NCI-H510A treated with DMSO at 0.1 percent for 48 hours (cell line): ENCODE measurements around the gene CACNA2D1.

Source experiments
- DNase-seq: peaks from one replicate; lab custom pipeline; 2025; lab: John Stamatoyannopoulos, UW

The CACNA2D1 gene

DNA sequence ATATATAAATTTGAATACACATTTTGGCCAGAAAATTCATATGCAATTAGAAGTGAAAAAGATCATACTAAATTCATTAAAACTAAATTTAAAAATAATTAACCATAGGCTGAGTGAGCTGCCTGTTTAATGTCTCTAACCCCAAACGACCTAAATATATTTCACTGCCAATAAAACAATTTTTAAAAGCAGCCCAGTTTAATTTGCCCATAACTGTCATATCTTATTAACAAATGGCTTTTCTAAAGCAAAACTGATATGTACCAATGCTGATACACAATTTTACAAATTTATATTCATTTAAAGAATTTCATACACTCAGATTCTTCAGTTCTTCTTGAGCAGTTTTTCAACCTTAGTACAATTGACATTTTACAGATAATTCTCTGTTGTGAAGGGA, 99.9 kb downstream of the CACNA2D1 start:
- DNase-seq: no peak

DNA sequence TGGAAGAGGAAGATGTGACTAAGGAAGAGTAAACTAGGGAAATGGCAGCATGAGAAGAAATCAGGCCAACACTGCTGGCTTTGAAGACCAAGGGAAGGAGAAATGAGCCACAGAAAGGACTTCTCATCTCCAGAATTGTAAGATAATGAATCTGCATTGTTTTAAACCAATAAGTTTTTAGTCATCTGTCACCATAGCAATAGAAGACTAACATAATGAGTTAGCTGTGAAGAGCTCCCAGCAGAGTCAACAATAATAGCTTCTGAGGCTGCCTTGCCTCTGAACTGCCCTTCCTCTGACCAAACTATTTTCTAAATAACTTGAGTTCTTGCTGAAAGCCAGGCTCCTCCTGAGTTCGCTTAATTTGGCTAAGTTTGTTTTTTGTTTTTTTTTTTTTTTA, 103.6 kb downstream of the CACNA2D1 start:
- no peak for DNase-seq

DNA sequence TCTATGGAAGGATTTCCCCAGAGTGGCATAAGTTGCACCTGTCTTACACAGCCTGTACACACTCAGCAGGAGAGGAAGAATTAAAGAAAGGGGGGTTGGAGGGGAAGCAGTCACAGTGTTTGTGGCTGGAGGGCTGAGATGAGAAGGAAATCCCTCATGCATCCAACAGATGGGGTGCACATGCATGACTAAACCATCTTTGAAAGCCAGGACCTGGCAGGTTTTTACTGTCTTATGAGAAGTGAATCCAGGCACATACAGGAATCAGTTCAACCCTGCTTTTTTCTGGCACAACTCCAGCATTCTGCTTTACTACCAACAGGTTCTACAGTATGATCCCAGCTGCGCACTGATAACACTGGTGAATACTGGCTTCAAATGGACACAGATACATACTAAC, 107.7 kb downstream of the CACNA2D1 start:
- DNase-seq: peak; percentile 85

GRCh38 chr7:82335001-82335400, 108.6 kb downstream of the CACNA2D1 start:
- DNase-seq: no peak

GRCh38 chr7:82331234-82331633, 112.3 kb downstream of the CACNA2D1 start:
- DNase-seq: no peak

DNA sequence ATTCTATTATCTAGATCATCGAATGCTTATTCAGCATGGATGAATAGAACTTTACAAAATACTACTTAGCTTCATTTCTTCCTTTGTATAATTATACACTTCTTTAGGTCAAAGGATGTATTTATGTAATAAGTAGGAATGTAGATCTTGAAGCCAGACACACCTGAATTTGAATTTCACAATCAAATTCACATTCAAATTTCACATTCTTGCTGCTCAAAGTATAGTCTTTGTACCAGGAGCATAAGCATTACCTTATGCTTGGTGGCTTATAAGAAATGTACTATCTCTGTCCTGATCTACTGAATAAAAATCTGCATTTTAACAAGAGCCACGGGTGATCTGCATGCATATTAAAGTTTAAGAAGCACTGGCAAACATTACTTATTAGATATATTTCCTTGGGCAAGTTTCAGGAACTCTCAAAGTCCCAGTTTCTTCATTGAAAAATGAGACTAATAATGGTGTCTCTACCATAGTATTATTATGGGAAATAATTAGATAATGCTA, 112.8 kb downstream of the CACNA2D1 start:
- DNase-seq: no peak

DNA sequence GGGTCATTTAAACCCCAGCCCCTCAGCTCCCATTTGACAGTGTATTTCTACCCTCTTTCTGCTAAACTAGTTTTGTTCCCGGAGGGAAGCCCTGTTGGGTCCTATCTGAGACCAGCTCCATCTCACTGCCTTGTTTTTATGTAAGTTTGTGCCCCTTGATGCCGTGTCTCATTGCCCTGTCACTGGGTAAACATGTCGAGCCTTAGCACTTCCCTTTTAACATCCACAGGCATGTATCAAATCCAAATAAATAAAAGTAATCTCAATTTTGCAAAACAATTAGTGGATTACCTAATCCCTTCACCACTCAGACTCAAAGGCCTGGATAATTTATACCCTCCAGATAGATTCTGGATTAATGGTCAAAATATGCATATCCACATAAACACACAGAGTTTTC, 115.7 kb downstream of the CACNA2D1 start:
- DNase-seq: no peak

DNA sequence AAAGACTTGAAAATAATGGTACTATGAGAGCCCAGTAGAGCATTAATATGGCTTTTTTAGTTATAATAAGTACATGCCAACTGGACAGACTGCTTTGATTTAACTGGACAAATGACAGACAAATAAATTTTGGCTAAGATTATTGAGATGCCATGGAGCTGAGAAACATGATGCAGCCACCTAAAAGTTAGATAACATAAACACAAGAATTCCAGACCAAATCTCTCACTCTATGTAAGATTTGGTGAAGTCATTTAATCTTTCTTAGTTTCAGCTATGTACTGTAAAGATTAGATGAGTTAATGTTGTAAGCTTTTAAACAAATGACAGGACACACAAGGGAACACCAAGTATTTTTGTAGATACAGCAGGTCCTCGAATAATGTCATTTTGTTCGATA, 118.2 kb downstream of the CACNA2D1 start:
- no peak for DNase-seq

- DNase-seq: no peak
Observed at GRCh38 chr7:82323806-82324205, 119.8 kb downstream of the CACNA2D1 start.

DNA sequence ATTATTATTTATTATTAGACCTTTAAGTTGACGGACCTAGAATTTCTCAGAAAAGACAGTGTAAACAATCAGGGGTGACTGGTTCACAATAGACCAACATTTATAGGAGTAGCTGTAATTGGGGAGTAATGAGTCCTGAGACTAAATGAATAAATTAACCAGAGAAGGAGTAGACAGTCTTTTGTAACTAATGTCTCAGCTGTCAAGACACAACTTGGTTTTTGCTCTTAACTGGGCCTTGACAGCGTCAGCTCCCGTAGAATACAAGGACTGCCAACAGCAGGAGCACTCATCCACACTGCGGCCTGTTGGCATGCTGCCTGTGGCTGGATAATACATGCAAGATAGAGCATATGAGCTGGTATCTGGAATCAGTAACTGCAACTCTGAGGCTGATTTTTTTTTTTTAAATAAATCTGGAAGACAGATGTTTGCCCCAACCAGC, 123.9 kb downstream of the CACNA2D1 start:
- DNase-seq: no peak

DNA sequence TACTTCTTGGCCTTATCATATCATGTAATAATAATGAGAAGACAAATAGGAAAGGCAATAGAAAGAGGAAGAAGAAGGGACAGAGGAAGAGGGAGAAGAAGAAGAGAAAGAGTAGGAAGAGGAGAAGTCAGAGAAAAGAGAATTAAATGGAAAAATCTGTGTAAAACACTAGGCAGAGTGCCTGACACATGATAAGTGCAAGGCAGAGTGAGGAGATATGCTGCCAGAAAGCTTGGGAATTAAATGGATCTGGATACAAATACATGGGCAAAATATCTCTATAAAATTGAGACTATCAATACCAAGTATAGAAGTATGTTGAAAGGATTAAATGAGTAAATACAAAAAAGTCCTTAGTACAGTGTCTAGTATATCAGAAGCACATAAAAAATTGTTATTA, 124.8 kb downstream of the CACNA2D1 start:
- no peak for DNase-seq

DNA sequence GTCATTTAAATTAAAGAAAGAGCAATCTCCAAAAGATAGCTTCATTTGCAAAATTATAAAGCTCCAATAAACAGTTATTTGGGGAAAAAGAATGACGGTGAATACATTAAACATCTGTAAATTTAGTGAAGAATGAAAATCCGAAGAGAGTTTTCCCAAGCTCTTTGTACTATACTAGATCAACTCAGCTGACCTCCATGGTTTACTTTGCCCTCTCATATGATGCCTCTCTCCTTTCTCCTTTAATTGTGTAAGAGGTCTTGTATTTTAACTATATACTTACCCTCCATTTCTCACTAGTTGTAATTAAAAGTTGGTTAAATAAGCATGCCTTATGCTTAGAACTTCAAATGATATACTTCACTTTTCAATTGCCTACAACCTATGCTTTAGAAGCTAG, 125.8 kb downstream of the CACNA2D1 start:
- no peak for DNase-seq

GRCh38 chr7:82317257-82317721, 126.3 kb downstream of the CACNA2D1 start:
- no peak for DNase-seq

DNA sequence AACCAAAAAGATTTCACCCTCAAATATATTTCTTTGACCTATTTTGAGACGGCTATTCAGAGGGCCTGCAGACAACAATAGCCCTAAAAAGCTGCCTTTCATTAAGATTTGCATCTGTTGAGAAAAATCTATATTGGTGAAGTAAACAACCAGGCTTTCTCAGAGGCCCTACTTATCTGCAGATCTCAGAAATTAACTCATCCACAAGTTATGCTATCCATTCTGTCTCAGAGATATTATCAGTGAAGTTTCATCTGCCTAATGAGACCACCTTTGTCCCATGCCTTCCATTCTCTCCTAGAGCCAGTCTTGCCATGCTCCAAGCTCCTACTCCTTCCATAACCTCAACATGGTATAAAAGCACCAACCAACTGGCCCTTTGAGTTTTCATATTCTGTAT, 130.3 kb downstream of the CACNA2D1 start:
- no peak for DNase-seq

- DNase-seq: no peak
Observed at GRCh38 chr7:82312646-82313045, 130.9 kb downstream of the CACNA2D1 start.

DNA sequence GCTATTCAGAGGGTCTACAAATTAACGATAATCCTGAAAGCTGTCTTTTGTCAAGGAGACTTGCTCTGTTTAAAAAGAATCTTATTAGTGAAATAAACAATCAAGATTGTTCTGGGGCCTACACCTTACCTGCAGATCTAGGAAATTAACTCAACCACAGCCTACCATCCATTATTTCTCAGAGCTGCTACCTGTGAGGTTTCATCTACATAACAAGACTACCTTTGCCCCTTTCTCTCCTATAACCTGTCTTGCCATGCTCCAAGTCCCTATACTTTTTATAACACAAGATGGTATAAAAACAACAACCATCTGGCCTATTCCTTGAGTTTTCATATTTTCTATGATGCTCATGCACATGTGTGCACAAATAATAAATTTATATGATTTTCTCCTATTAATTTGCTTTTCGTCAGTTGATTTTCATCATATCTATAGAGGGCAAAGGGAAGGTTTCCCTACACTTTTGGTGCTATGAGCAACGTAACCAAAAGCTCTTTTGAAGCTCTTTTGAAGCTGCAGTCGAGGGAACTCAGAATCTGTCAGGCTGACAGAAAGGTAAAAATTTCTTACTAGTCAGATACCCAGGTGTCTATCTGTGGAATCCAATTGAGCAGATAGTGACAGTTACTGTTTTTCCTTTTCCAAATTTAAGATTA, 138.1 kb downstream of the CACNA2D1 start:
- DNase-seq: no peak

DNA sequence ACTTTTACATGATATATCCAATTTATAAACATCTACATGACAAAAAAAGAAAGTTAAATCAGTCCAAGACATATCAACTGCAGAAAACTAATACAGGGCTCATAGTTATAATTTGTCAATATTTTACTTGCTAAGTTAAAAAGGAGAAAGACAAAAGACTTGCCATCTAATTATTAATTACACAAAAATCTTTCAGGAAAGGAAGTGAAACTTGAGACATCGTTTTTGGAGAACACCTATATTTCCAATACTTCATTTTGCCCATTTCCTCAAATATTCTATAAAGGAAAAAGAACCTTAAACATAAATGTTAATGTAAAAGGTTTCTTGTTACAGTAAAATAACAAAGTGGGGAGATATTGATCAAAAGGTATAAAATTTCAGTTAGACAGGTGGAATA, 148.7 kb downstream of the CACNA2D1 start:
- DNase-seq: no peak

DNA sequence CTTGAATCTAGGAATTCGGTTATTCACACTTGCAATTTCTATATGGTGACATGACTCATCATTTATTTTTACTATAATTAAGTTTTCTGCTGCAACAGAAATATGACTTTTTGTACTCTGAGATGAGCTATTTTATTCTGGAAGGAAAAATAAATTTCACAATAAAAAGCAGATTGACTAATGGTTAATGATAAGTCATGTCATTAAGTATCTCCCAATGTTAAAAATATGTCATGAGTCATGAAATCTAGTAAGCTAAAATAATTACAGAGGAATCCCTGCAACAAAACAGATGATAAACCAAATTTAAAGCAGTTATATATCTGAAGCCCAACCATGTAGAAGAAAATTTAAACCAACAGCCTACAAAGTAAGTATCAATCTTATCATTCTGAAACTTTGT, 149.2 kb downstream of the CACNA2D1 start:
- no peak for DNase-seq

DNA sequence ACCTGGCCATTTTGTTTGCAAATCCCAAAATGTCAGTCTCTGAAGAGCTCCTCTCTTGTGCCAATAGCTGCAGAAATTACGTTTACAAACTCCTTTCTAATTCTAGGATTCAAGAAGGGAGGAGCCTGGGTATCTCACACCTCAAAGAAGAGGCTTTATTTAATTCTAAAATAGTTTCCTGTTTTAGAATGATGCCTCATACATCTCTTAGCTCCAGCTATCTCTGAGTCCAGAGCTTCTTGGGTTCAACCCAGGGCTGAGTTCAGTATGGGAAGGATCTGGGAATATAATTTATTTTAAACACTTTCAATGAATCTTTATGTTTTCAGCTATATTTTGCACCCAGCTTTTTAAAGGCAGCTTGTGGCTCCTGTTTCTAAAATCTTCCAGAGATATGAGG, 150.1 kb downstream of the CACNA2D1 start:
- no peak for DNase-seq

- no peak for DNase-seq
Observed at GRCh38 chr7:82291931-82292330, 151.6 kb downstream of the CACNA2D1 start.

- DNase-seq: no peak
Observed at GRCh38 chr7:82289889-82290288, 153.7 kb downstream of the CACNA2D1 start.

GRCh38 chr7:82289152-82289535, 154.4 kb downstream of the CACNA2D1 start:
- DNase-seq: no peak

- DNase-seq: no peak
Observed at GRCh38 chr7:82286798-82287140, 156.8 kb downstream of the CACNA2D1 start.

GRCh38 chr7:82286096-82286797, 157.3 kb downstream of the CACNA2D1 start:
- no peak for DNase-seq
